Measurements from ENCODE around the gene CAPN10. TPM values are rescaled to one million over a fixed set of nuclear protein-coding genes. Genes with fewer than 3 reads are reported as not detected.

Gene CAPN10
- total RNA-seq, 1 donor: 21.0 TPM

- no peak overlapping the region for H3K4me2 ChIP-seq (ENCODE audit: insufficient read depth, low read length)
- H3K4me1 ChIP-seq (ENCODE audit: insufficient read depth, low read length): no peaks in the 10 kb centered on the region
- peak; percentile 76 for DNase-seq (ENCODE audit: insufficient read length, low spot score, missing footprints)
- no peak overlapping the region for H3K27ac ChIP-seq (ENCODE audit: low read depth, low read length)
- peaks cover 22% of the 10 kb centered on the region for H3K27me3 ChIP-seq (ENCODE audit: insufficient read depth, low read length)
- H4K20me1 ChIP-seq (ENCODE audit: insufficient read depth, low read length): no peaks in the 10 kb centered on the region
- no peaks in the 10 kb centered on the region for H3K9me3 ChIP-seq (ENCODE audit: low read depth, low read length)
- no peak for TF ChIP-seq CTCF (IDR thresholded peaks at IDR 0.05; ENCODE audit: extremely low read depth, low read depth, low read length)
- no peak overlapping the region for H3K4me3 ChIP-seq (ENCODE audit: insufficient read depth, low read length)
- no peak overlapping the region for H2AFZ ChIP-seq (ENCODE audit: low read length)
- no peaks in the 10 kb centered on the region for H3K36me3 ChIP-seq (ENCODE audit: insufficient read depth, low read length)
- H3K79me2 ChIP-seq (ENCODE audit: insufficient read depth, low read length): no peaks in the 10 kb centered on the region
Observed at GRCh38 chr2:240643093-240643810, 56.7 kb downstream of the CAPN10 start.

GRCh38 chr2:240643811-240644150 lies 57.2 kb downstream of the CAPN10 start:
- Histone ChIP-seq H3K27me3 (ENCODE audit: insufficient read depth, low read length) (peaks cover 21% of the 10 kb centered on the region), H3K9me3 (ENCODE audit: low read depth, low read length) (no peaks in the 10 kb centered on the region), H2AFZ (ENCODE audit: low read length) (no peak overlapping the region), H3K4me3 (ENCODE audit: insufficient read depth, low read length) (no peak overlapping the region), H3K27ac (ENCODE audit: low read depth, low read length) (no peak overlapping the region), H3K4me1 (ENCODE audit: insufficient read depth, low read length) (no peaks in the 10 kb centered on the region), H3K36me3 (ENCODE audit: insufficient read depth, low read length) (no peaks in the 10 kb centered on the region), H3K79me2 (ENCODE audit: insufficient read depth, low read length) (no peaks in the 10 kb centered on the region), H4K20me1 (ENCODE audit: insufficient read depth, low read length) (no peaks in the 10 kb centered on the region), H3K4me2 (ENCODE audit: insufficient read depth, low read length) (no peak overlapping the region)
- DNase-seq (ENCODE audit: insufficient read length, low spot score, missing footprints): no peak
- no peak for TF ChIP-seq CTCF (IDR thresholded peaks at IDR 0.05; ENCODE audit: extremely low read depth, low read depth, low read length)

- Histone ChIP-seq H3K9me3 (ENCODE audit: low read depth, low read length) (no peaks in the 10 kb centered on the region), H2AFZ (ENCODE audit: low read length) (no peak overlapping the region), H4K20me1 (ENCODE audit: insufficient read depth, low read length) (no peaks in the 10 kb centered on the region), H3K36me3 (ENCODE audit: insufficient read depth, low read length) (no peaks in the 10 kb centered on the region), H3K4me2 (ENCODE audit: insufficient read depth, low read length) (no peak overlapping the region), H3K27ac (ENCODE audit: low read depth, low read length) (no peak overlapping the region), H3K4me1 (ENCODE audit: insufficient read depth, low read length) (no peaks in the 10 kb centered on the region), H3K79me2 (ENCODE audit: insufficient read depth, low read length) (no peaks in the 10 kb centered on the region), H3K4me3 (ENCODE audit: insufficient read depth, low read length) (no peak overlapping the region), H3K27me3 (ENCODE audit: insufficient read depth, low read length) (peaks cover 22% of the 10 kb centered on the region)
- no peak for TF ChIP-seq CTCF (IDR thresholded peaks at IDR 0.05; ENCODE audit: extremely low read depth, low read depth, low read length)
- DNase-seq (ENCODE audit: insufficient read length, low spot score, missing footprints): peak; percentile 64
Observed at GRCh38 chr2:240644171-240644651, 57.7 kb downstream of the CAPN10 start.

GRCh38 chr2:240644859-240645301 lies 58.3 kb downstream of the CAPN10 start:
- Histone ChIP-seq H3K36me3 (ENCODE audit: insufficient read depth, low read length) (no peaks in the 10 kb centered on the region), H3K9me3 (ENCODE audit: low read depth, low read length) (no peaks in the 10 kb centered on the region), H3K27me3 (ENCODE audit: insufficient read depth, low read length) (peaks cover 28% of the 10 kb centered on the region), H3K27ac (ENCODE audit: low read depth, low read length) (no peak overlapping the region), H3K4me3 (ENCODE audit: insufficient read depth, low read length) (no peak overlapping the region), H2AFZ (ENCODE audit: low read length) (no peak overlapping the region), H3K4me1 (ENCODE audit: insufficient read depth, low read length) (no peaks in the 10 kb centered on the region), H3K79me2 (ENCODE audit: insufficient read depth, low read length) (no peaks in the 10 kb centered on the region), H3K4me2 (ENCODE audit: insufficient read depth, low read length) (no peak overlapping the region), H4K20me1 (ENCODE audit: insufficient read depth, low read length) (no peaks in the 10 kb centered on the region)
- no peak for TF ChIP-seq CTCF (IDR thresholded peaks at IDR 0.05; ENCODE audit: extremely low read depth, low read depth, low read length)
- DNase-seq (ENCODE audit: insufficient read length, low spot score, missing footprints): peak; percentile 73

All from osteoblast (primary cell).